Suprapubic skin (tissue), 3 donors: Measurements from ENCODE around the gene LRSAM1.

Experiments used
- POLR2A ChIP-seq, 2 donors: fragments of 450-650 bp; IDR thresholded peaks; one replicate each; pipeline ENCODE4 v1.6.1; 2017; ENCODE audit warnings: antibody characterized with exemption in 2 of 2, mild to moderate bottlenecking in 2 of 2, moderate library complexity in 2 of 2
- TF ChIP-seq, protein P1 (sequence below), 2 donors: fragments of 200-600 bp in 1 of 2; fragments of 450-650 bp in 1 of 2; sonication (generic) in 1 of 2; IDR thresholded peaks; one replicate each; pipeline ENCODE4 v1.5.1; 2016 to 2019; ENCODE audit warnings: antibody characterized with exemption in 2 of 2, mild to moderate bottlenecking in 1 of 2, moderate library complexity in 1 of 2

- TF ChIP-seq, protein P1, sequence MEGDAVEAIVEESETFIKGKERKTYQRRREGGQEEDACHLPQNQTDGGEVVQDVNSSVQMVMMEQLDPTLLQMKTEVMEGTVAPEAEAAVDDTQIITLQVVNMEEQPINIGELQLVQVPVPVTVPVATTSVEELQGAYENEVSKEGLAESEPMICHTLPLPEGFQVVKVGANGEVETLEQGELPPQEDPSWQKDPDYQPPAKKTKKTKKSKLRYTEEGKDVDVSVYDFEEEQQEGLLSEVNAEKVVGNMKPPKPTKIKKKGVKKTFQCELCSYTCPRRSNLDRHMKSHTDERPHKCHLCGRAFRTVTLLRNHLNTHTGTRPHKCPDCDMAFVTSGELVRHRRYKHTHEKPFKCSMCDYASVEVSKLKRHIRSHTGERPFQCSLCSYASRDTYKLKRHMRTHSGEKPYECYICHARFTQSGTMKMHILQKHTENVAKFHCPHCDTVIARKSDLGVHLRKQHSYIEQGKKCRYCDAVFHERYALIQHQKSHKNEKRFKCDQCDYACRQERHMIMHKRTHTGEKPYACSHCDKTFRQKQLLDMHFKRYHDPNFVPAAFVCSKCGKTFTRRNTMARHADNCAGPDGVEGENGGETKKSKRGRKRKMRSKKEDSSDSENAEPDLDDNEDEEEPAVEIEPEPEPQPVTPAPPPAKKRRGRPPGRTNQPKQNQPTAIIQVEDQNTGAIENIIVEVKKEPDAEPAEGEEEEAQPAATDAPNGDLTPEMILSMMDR (IDR thresholded peaks at IDR 0.05), result no peak
- no peak for TF ChIP-seq POLR2A (IDR thresholded peaks at IDR 0.05)
Observed at GRCh38 chr9:127517620-127518019, 66.3 kb downstream of the LRSAM1 start.
